ENCODE data around the gene MLPH.

- TF ChIP-seq CTCF (IDR thresholded peaks at IDR 0.05; ENCODE audit: insufficient read depth, low read length) (no peak), POLR2AphosphoS5 (IDR thresholded peaks at IDR 0.05; ENCODE audit: low read depth) (no peak)
Measured at GRCh38 chr2:237525559-237526157, 38.6 kb downstream of the MLPH start.

Measured in HL-60 (cell line).